Heart left ventricle (tissue), 16 donors: ENCODE results near the gene TMEM247. TPM values are rescaled to one million over a fixed set of nuclear protein-coding genes. Genes with fewer than 3 reads are reported as not detected.

Experiments used
- ATAC-seq, 4 donors: fragments of 200-7000 bp; cut with Tn5 transposase; one replicate each; pipeline ENCODE4 v1.9.1; 2020 to 2022; ENCODE audit warnings: moderate library complexity in 4 of 4, mild to moderate bottlenecking in 3 of 4, moderate number of reproducible peaks in 1 of 4
- DNase-seq, 5 donors: peaks; one replicate each; pipeline ENCODE4 v3.0.0-alpha.2; 2020
- H3K27ac ChIP-seq, 12 donors: fragments of 200-600 bp; sonication (generic) in 4 of 12; one replicate each; pipeline versions ENCODE4 v1.5.0 to v1.8.0; 2016 to 2022; ENCODE audit warnings: mild to moderate bottlenecking in 2 of 12
- H3K27me3 ChIP-seq, 9 donors: fragments of 200-600 bp; sonication (generic) in 2 of 9; one replicate each; pipeline versions ENCODE4 v1.5.1 to v1.8.0; 2016 to 2022; ENCODE audit warnings: mild to moderate bottlenecking in 3 of 9
- H3K36me3 ChIP-seq, 9 donors: fragments of 200-600 bp; sonication (generic) in 2 of 9; one replicate each; pipeline versions ENCODE4 v1.5.0 to v1.8.0; 2018 to 2022; ENCODE audit warnings: mild to moderate bottlenecking in 2 of 9
- H3K4me1 ChIP-seq, 12 donors: fragments of 200-600 bp; sonication (generic) in 4 of 12; one replicate each; pipeline versions ENCODE4 v1.5.0 to v1.8.0; 2016 to 2022; ENCODE audit warnings: mild to moderate bottlenecking in 3 of 12
- H3K4me3 ChIP-seq, 12 donors: fragments of 200-600 bp; sonication (generic) in 4 of 12; one replicate each; pipeline versions ENCODE4 v1.5.0 to v1.8.0; 2017 to 2022; ENCODE audit warnings: mild to moderate bottlenecking in 9 of 12, moderate library complexity in 4 of 12
- H3K9me3 ChIP-seq, 12 donors: fragments of 200-600 bp; sonication (generic) in 4 of 12; one replicate each; pipeline versions ENCODE4 v1.5.0 to v1.8.0; 2016 to 2022; ENCODE audit warnings: mild to moderate bottlenecking in 1 of 12
- CTCF ChIP-seq, 12 donors: fragments of 200-600 bp; sonication (generic) in 4 of 12; IDR thresholded peaks; one replicate each; pipeline versions ENCODE4 v1.5.0 to v1.8.0; 2018 to 2022; ENCODE audit warnings: antibody characterized with exemption in 12 of 12, mild to moderate bottlenecking in 5 of 12
- POLR2A ChIP-seq, 2 donors: fragments of 450-650 bp; IDR thresholded peaks; one replicate each; pipeline ENCODE4 v1.6.1; 2017; ENCODE audit warnings: antibody characterized with exemption in 2 of 2, mild to moderate bottlenecking in 2 of 2, moderate library complexity in 2 of 2
- WGBS, 4 donors: extraction: QIAGEN DNeasy Blood & Tissue Kit in 2 of 4; methylation state at CpG; one replicate each; pipeline versions ENCODE4 v1.1.5 to v1.1.7; 2013 to 2018; 5-methylcytosine and 5-hydroxymethylcytosine counted together
- intact Hi-C, 10 donors: fragments of 100-400 bp; cut with DNase I; formaldehyde crosslinking; loops; one replicate each; pipeline versions ENCODE4 v1.11.1 to v1.14.2; 2022
- polyA plus RNA-seq, 2 donors: library from polyadenylated mRNA; stranded (reverse); fragments of 200-250 nt; gene quantifications; one replicate each; pipeline ENCODE4 v1.2.3, GENCODE V29; 2013
- total RNA-seq, 9 donors: library from RNA; depleted of rRNA in 2 of 9; stranded (reverse); fragments of >200 nt in 2 of 9; fragmentation: NEBNext Ultra II Directional in 3 of 9; extraction: Animal tissue kit (Norgen Biotek cat#: 25700) in 3 of 9; gene quantifications; one replicate each; pipeline versions ENCODE4 v1.1.0 to v1.2.4, GENCODE V29; 2016 to 2023
- donor health status: ischemic (EF 13 %, LVEDD 7.1; RV severe dilation, severe dysfunction).
- donor health status: healthy with polysubstance abuse.
- donor health status: DM: no; HTN: yes; CAD: no.
- donor health status: DM: no; HTN: no; CAD: no.
- donor health status: ischemic (EF 25% LVEDD 6.9; RV normal size, moderate dysfunction).
- donor health status: ischemic (EF 25% LVEDD 5.7; RV mildly dilated, moderate dysfunction).
- donor health status: healthy.
- donor health status: DM: yes; HTN: yes; CAD: no.
- donor health status: ischemic (EF 35%, LVEDD 5.7; RV mildly dilated, moderate dysfunction).
- donor health status: nonischemic (EF 11% LVEDD 7.7; RV severe dilation, severe dysfunction).
- donor health status: DM: yes; HTN: yes; CAD: no.
- donor health status: PGD.
- donor health status: ischemic (EF 29% LVEDD 5.4; RV normal size, mild dysfunction).
- donor health status: nonischemic (EF 23%, LVEDD 6.1; RV moderate dilation, normal function).

Gene TMEM247
- total and polyA plus RNA-seq, 11 donors: not detected

- TF ChIP-seq CTCF (IDR thresholded peaks at IDR 0.05) (no peak), POLR2A (IDR thresholded peaks at IDR 0.05) (no peak)
- Histone ChIP-seq H3K9me3 (no peaks in the 10 kb centered on the region), H3K4me3 (no peak overlapping the region), H3K36me3 (no peaks in the 10 kb centered on the region), H3K27me3 (no peaks in the 10 kb centered on the region), H3K4me1 (peaks cover 0 to 26% (median 3%) of the 10 kb centered on the region in 12 donors), H3K27ac (no peak overlapping the region)
- 83 to 94% (median 85%) methylated on average over 1 of the region's 1 CpG for WGBS, 4 donors
- DNase-seq (no peak), ATAC-seq (no peak)
- intact Hi-C loops: no loop called here
Observed at GRCh38 chr2:46438102-46438501, 41.3 kb upstream of the TMEM247 start.

GRCh38 chr2:46438794-46439193, 40.6 kb upstream of the TMEM247 start:
- H3K9me3 ChIP-seq: no peaks in the 10 kb centered on the region
- intact Hi-C loops: no loop called here
- DNase-seq (no peak), ATAC-seq (no peak)
- H3K27ac ChIP-seq: no peak overlapping the region
- H3K36me3 ChIP-seq: no peaks in the 10 kb centered on the region
- TF ChIP-seq CTCF (IDR thresholded peaks at IDR 0.05): no peak
- no peak for TF ChIP-seq POLR2A (IDR thresholded peaks at IDR 0.05)
- WGBS, 4 donors: 68 to 75% (median 73%) methylated on average over 2 of the region's 2 CpGs
- no peaks in the 10 kb centered on the region for H3K27me3 ChIP-seq
- peaks cover 0 to 26% (median 3%) of the 10 kb centered on the region in 12 donors for H3K4me1 ChIP-seq
- no peak overlapping the region for H3K4me3 ChIP-seq

GRCh38 chr2:46439582-46439981, 39.8 kb upstream of the TMEM247 start:
- TF ChIP-seq POLR2A (IDR thresholded peaks at IDR 0.05) (no peak), CTCF (IDR thresholded peaks at IDR 0.05) (no peak)
- H3K27ac ChIP-seq: no peak overlapping the region
- H3K4me3 ChIP-seq: no peak overlapping the region
- H3K9me3 ChIP-seq: peaks cover 0 to under 1% (median 0%) of the 10 kb centered on the region in 12 donors
- H3K4me1 ChIP-seq: peaks cover 0 to 26% (median 3%) of the 10 kb centered on the region in 12 donors
- H3K36me3 ChIP-seq: no peaks in the 10 kb centered on the region
- WGBS, 4 donors: 33 to 46% (median 42%) methylated on average over 2 of the region's 2 CpGs
- ATAC-seq (no peak), DNase-seq (no peak)
- H3K27me3 ChIP-seq: no peaks in the 10 kb centered on the region
- intact Hi-C loops: no loop called here

GRCh38 chr2:46441838-46442712, 37.3 kb upstream of the TMEM247 start:
- no peak for DNase-seq
- TF ChIP-seq CTCF (IDR thresholded peaks at IDR 0.05): no peak
- TF ChIP-seq POLR2A (IDR thresholded peaks at IDR 0.05): no peak
- intact Hi-C loops: loop anchor here in 1 of 10 donors (10.0 kb wide), 1 partner anchor 47 kb away; no protein-coding TSS in a partner anchor
- Histone ChIP-seq H3K4me1 (peaks cover 0 to 14% (median 0%) of the 10 kb centered on the region in 12 donors), H3K9me3 (peaks cover 0 to 17% (median 7%) of the 10 kb centered on the region in 12 donors), H3K27ac (no peak overlapping the region), H3K4me3 (no peak overlapping the region), H3K27me3 (no peaks in the 10 kb centered on the region), H3K36me3 (no peaks in the 10 kb centered on the region)
- ATAC-seq: no peak
- WGBS, 4 donors: 90 to 97% (median 95%) methylated on average over 7 of the region's 7 CpGs
